ENCODE data around the gene FUT7.

The FUT7 gene

GRCh38 chr9:137031904-137032640, at the start of gene FUT7:
TSS of gene FUT7 (minus strand) at chr9:137032088. CDS start at chr9:137031991, 97 bp downstream.
- Histone ChIP-seq H3K4me1 (ENCODE audit: control insufficient read depth, insufficient read depth, low read length) (no peaks in the 10 kb centered on the region), H3K9ac (ENCODE audit: low read depth, low read length) (no peak within 1 kb of the TSS), H3K27me3 (ENCODE audit: control insufficient read depth, insufficient read depth, low read length) (peaks cover 12% of the 10 kb centered on the region), H3K4me3 (ENCODE audit: low read depth, low read length) (no peak within 1 kb of the TSS), H3K36me3 (ENCODE audit: control insufficient read depth, insufficient read depth, low read length) (no peaks in the 10 kb centered on the region), H3K9me3 (ENCODE audit: control insufficient read depth, insufficient read depth, low read length) (no peaks in the 10 kb centered on the region)

GRCh38 chr9:137080260-137081122, 48.6 kb upstream of the FUT7 start:
- no peaks in the 10 kb centered on the region for H3K4me1 ChIP-seq (ENCODE audit: control insufficient read depth, insufficient read depth, low read length)
- H3K9ac ChIP-seq (ENCODE audit: low read depth, low read length), result no peak overlapping the region
- H3K9me3 ChIP-seq (ENCODE audit: control insufficient read depth, insufficient read depth, low read length), result no peaks in the 10 kb centered on the region
- peaks cover 19% of the 10 kb centered on the region for H3K27me3 ChIP-seq (ENCODE audit: control insufficient read depth, insufficient read depth, low read length)
- no peak overlapping the region for H3K4me3 ChIP-seq (ENCODE audit: low read depth, low read length)
- H3K36me3 ChIP-seq (ENCODE audit: control insufficient read depth, insufficient read depth, low read length), result peaks cover 28% of the 10 kb centered on the region

GRCh38 chr9:137079401-137079787, 47.5 kb upstream of the FUT7 start:
- Histone ChIP-seq H3K27me3 (ENCODE audit: control insufficient read depth, insufficient read depth, low read length) (peaks cover 19% of the 10 kb centered on the region), H3K36me3 (ENCODE audit: control insufficient read depth, insufficient read depth, low read length) (peaks cover 28% of the 10 kb centered on the region), H3K4me1 (ENCODE audit: control insufficient read depth, insufficient read depth, low read length) (peaks cover 6% of the 10 kb centered on the region)

GRCh38 chr9:137078701-137079400, 47.0 kb upstream of the FUT7 start:
- H3K4me1 ChIP-seq (ENCODE audit: control insufficient read depth, insufficient read depth, low read length), result peaks cover 6% of the 10 kb centered on the region

More at GRCh38 chr9:137079401-137079787, 47.5 kb upstream of the FUT7 start:
- no peak overlapping the region for H3K4me3 ChIP-seq (ENCODE audit: low read depth, low read length)
- no peak overlapping the region for H3K9ac ChIP-seq (ENCODE audit: low read depth, low read length)
- H3K9me3 ChIP-seq (ENCODE audit: control insufficient read depth, insufficient read depth, low read length), result no peaks in the 10 kb centered on the region

GRCh38 chr9:137077758-137078693, 46.1 kb upstream of the FUT7 start:
- H3K36me3 ChIP-seq (ENCODE audit: control insufficient read depth, insufficient read depth, low read length), result peaks cover 26% of the 10 kb centered on the region
- H3K27me3 ChIP-seq (ENCODE audit: control insufficient read depth, insufficient read depth, low read length), result peaks cover 19% of the 10 kb centered on the region
- peaks cover 6% of the 10 kb centered on the region for H3K4me1 ChIP-seq (ENCODE audit: control insufficient read depth, insufficient read depth, low read length)
- peak overlapping the region; percentile 62 for H3K4me3 ChIP-seq (ENCODE audit: low read depth, low read length)
- no peak overlapping the region for H3K9ac ChIP-seq (ENCODE audit: low read depth, low read length)
- no peaks in the 10 kb centered on the region for H3K9me3 ChIP-seq (ENCODE audit: control insufficient read depth, insufficient read depth, low read length)

More at GRCh38 chr9:137078701-137079400, 47.0 kb upstream of the FUT7 start:
- Histone ChIP-seq H3K27me3 (ENCODE audit: control insufficient read depth, insufficient read depth, low read length) (peaks cover 19% of the 10 kb centered on the region), H3K36me3 (ENCODE audit: control insufficient read depth, insufficient read depth, low read length) (peaks cover 28% of the 10 kb centered on the region), H3K4me3 (ENCODE audit: low read depth, low read length) (peak overlapping the region; percentile 62), H3K9ac (ENCODE audit: low read depth, low read length) (no peak overlapping the region), H3K9me3 (ENCODE audit: control insufficient read depth, insufficient read depth, low read length) (no peaks in the 10 kb centered on the region)

- peaks cover 18% of the 10 kb centered on the region for H3K36me3 ChIP-seq (ENCODE audit: control insufficient read depth, insufficient read depth, low read length)
- H3K27me3 ChIP-seq (ENCODE audit: control insufficient read depth, insufficient read depth, low read length), result peaks cover 19% of the 10 kb centered on the region
- no peaks in the 10 kb centered on the region for H3K9me3 ChIP-seq (ENCODE audit: control insufficient read depth, insufficient read depth, low read length)
- H3K9ac ChIP-seq (ENCODE audit: low read depth, low read length), result no peak within 1 kb of the TSS
- H3K4me1 ChIP-seq (ENCODE audit: control insufficient read depth, insufficient read depth, low read length), result peaks cover 6% of the 10 kb centered on the region
- H3K4me3 ChIP-seq (ENCODE audit: low read depth, low read length), result peak within 1 kb of the TSS; percentile 62
Measured at GRCh38 chr9:137077010-137077747, 45.3 kb upstream of the FUT7 start, which contains the start of gene UAP1L1. TSS of gene UAP1L1 (plus strand) at chr9:137077517. CDS start at chr9:137077533, 16 bp downstream.

GRCh38 chr9:137076636-137077009, 44.7 kb upstream of the FUT7 start:
- Histone ChIP-seq H3K4me3 (ENCODE audit: low read depth, low read length) (peak overlapping the region; percentile 52), H3K27me3 (ENCODE audit: control insufficient read depth, insufficient read depth, low read length) (peaks cover 19% of the 10 kb centered on the region), H3K9ac (ENCODE audit: low read depth, low read length) (no peak overlapping the region), H3K9me3 (ENCODE audit: control insufficient read depth, insufficient read depth, low read length) (no peaks in the 10 kb centered on the region), H3K36me3 (ENCODE audit: control insufficient read depth, insufficient read depth, low read length) (peaks cover 13% of the 10 kb centered on the region), H3K4me1 (ENCODE audit: control insufficient read depth, insufficient read depth, low read length) (peaks cover 6% of the 10 kb centered on the region)

- Histone ChIP-seq H3K4me1 (ENCODE audit: control insufficient read depth, insufficient read depth, low read length) (peaks cover 6% of the 10 kb centered on the region), H3K36me3 (ENCODE audit: control insufficient read depth, insufficient read depth, low read length) (peaks cover 7% of the 10 kb centered on the region), H3K9ac (ENCODE audit: low read depth, low read length) (no peak overlapping the region), H3K27me3 (ENCODE audit: control insufficient read depth, insufficient read depth, low read length) (peaks cover 23% of the 10 kb centered on the region), H3K4me3 (ENCODE audit: low read depth, low read length) (no peak overlapping the region), H3K9me3 (ENCODE audit: control insufficient read depth, insufficient read depth, low read length) (no peaks in the 10 kb centered on the region)
Measured at GRCh38 chr9:137075275-137075775, 43.4 kb upstream of the FUT7 start.

- Histone ChIP-seq H3K27me3 (ENCODE audit: control insufficient read depth, insufficient read depth, low read length) (peaks cover 21% of the 10 kb centered on the region), H3K36me3 (ENCODE audit: control insufficient read depth, insufficient read depth, low read length) (peaks cover 6% of the 10 kb centered on the region), H3K9ac (ENCODE audit: low read depth, low read length) (peak overlapping the region; percentile 26), H3K4me1 (ENCODE audit: control insufficient read depth, insufficient read depth, low read length) (peaks cover 6% of the 10 kb centered on the region), H3K4me3 (ENCODE audit: low read depth, low read length) (no peak overlapping the region), H3K9me3 (ENCODE audit: control insufficient read depth, insufficient read depth, low read length) (no peaks in the 10 kb centered on the region)
Measured at GRCh38 chr9:137074657-137075274, 42.9 kb upstream of the FUT7 start.

- Histone ChIP-seq H3K9ac (ENCODE audit: low read depth, low read length) (no peak overlapping the region), H3K4me1 (ENCODE audit: control insufficient read depth, insufficient read depth, low read length) (peaks cover 6% of the 10 kb centered on the region), H3K27me3 (ENCODE audit: control insufficient read depth, insufficient read depth, low read length) (peaks cover 20% of the 10 kb centered on the region), H3K9me3 (ENCODE audit: control insufficient read depth, insufficient read depth, low read length) (no peaks in the 10 kb centered on the region), H3K36me3 (ENCODE audit: control insufficient read depth, insufficient read depth, low read length) (no peaks in the 10 kb centered on the region), H3K4me3 (ENCODE audit: low read depth, low read length) (no peak overlapping the region)
Measured at GRCh38 chr9:137073992-137074399, 42.1 kb upstream of the FUT7 start.
